GM23248 (cell line): Measurements from ENCODE around the gene LUM.

Experiments used
- EZH2 ChIP-seq: fragments of 200-600 bp; sonication (generic); IDR thresholded peaks from 2 replicates; pipeline ENCODE4 v1.6.1; 2018; ENCODE audit warnings: antibody characterized with exemption, mild to moderate bottlenecking; ENCODE audit not compliant: insufficient read depth, poor library complexity, severe bottlenecking
- EZH2phosphoT487 ChIP-seq: fragments of 200-600 bp; sonication (generic); IDR thresholded peaks from 2 replicates; pipeline ENCODE4 v1.6.1; 2018; ENCODE audit warnings: antibody characterized with exemption, moderate library complexity, mild to moderate bottlenecking, low read depth; ENCODE audit not compliant: insufficient read depth

- no peak for TF ChIP-seq EZH2
- no peak for TF ChIP-seq EZH2phosphoT487
These were observed 46.7 kb downstream of the LUM start for GRCh38 chr12:91064640-91065039.
